Activated CD4-positive, alpha-beta T cell treated with anti-CD3 and anti-CD28 coated beads, Interleukin-2, amount 10 ng/mL, durations not matched to agents 7 days and 5 days (primary cell): Measurements from ENCODE around the gene TDP1. TPM values are rescaled to one million over a fixed set of nuclear protein-coding genes. Genes with fewer than 3 reads are reported as not detected.
A peak's percentile ranks its signal among the peaks of the same experiment; 100 is the strongest.

Source experiments
- CTCF ChIA-PET: fragments of 350-600 bp; sonication (Branson Sonifier 250); formaldehyde crosslinking; loops from one replicate; lab custom pipeline; 2021; ENCODE audit warnings: antibody characterized with exemption; lab: Charles Lee
- POLR2A ChIA-PET: fragments of 350-600 bp; sonication (Branson Sonifier 250); formaldehyde crosslinking; loops from one replicate; lab custom pipeline; 2021; ENCODE audit warnings: antibody characterized with exemption; lab: Charles Lee
- DNase-seq: peaks from one replicate; pipeline ENCODE4 v3.0.0-alpha.2; 2020
- H3K27ac Mint-ChIP-seq: one replicate; pipeline ENCODE4 v1.8.0; 2021; ENCODE audit warnings: mild to moderate bottlenecking, moderate library complexity, mixed read lengths
- H3K27me3 Mint-ChIP-seq: one replicate; pipeline ENCODE4 v1.8.0; 2021; ENCODE audit warnings: mixed read lengths
- H3K36me3 Mint-ChIP-seq: one replicate; pipeline ENCODE4 v1.8.0; 2021; ENCODE audit warnings: low read depth, mixed read lengths
- H3K4me1 Mint-ChIP-seq: one replicate; pipeline ENCODE4 v1.8.0; 2021; ENCODE audit warnings: mixed read lengths
- H3K4me3 Mint-ChIP-seq: one replicate; pipeline ENCODE4 v1.8.0; 2021; ENCODE audit warnings: mild to moderate bottlenecking, moderate library complexity, mixed read lengths
- H3K9me3 Mint-ChIP-seq: one replicate; pipeline ENCODE4 v1.8.0; 2021; ENCODE audit warnings: mixed read lengths
- total RNA-seq, 2 experiments: library from RNA; stranded (reverse); gene quantifications; one replicate each; pipeline ENCODE4 v1.2.3, GENCODE V29; 2021

Gene TDP1
- total RNA-seq, 2 experiments from 2014 or later: 77.9 to 79.6 TPM

DNA sequence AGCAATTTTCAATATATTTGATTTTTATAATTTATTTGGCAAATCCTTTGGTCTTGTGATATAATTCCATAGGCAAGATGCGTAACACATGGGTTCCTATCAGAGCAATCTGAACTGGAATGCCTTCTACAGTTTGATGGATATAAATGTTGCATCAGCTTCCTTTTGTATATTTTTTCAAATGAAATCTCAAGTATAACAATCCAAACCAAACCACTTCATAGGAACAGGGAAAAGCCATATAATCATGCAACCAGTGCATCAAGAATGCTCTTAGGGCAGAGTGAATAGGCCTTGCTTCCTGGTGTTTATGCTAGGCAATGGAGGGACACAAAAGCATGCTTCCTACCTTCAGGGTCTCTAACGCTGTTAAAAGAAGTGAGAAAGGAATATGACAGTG is 35.7 kb upstream of the TDP1 start:
- Mint-ChIP-seq H3K27ac (no peak overlapping the region), H3K27me3 (peaks cover 8% of the 10 kb centered on the region)

DNA sequence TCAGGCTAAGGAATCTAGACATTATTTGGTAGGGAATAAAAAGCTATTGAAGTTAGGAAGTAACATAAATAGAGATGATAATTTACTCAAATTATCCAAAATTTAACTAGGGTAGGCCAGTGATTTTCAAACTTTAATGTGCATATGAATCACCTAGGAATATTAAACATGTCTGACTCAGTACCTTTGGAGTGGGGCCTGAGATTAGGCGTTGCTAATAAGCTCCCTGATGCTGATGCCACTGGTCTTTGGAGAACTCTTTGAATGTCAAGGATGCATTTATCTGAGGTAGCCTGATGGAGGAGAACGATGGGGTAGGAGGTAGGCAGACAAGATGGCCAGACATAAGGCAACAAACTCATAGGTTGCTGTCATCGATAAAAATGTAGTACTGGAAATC is 34.4 kb upstream of the TDP1 start:
- Mint-ChIP-seq H3K27me3 (peaks cover 1% of the 10 kb centered on the region), H3K4me1 (no peaks in the 10 kb centered on the region), H3K4me3 (no peak overlapping the region), H3K36me3 (no peaks in the 10 kb centered on the region), H3K27ac (no peak overlapping the region), H3K9me3 (no peaks in the 10 kb centered on the region)
- CTCF ChIA-PET: interaction anchor here (0.9 kb wide), 1 partner anchor 18 kb away, joined by 3 read pairs; no protein-coding TSS in a partner anchor
- POLR2A ChIA-PET: interaction anchor here (0.6 kb wide), 1 partner anchor 95 kb away, joined by 3 read pairs; no protein-coding TSS in a partner anchor
- no peak for DNase-seq

More for the DNA sequence above, 35.7 kb upstream of the TDP1 start:
- Mint-ChIP-seq H3K9me3 (no peaks in the 10 kb centered on the region), H3K36me3 (no peaks in the 10 kb centered on the region), H3K4me3 (no peak overlapping the region), H3K4me1 (peaks cover 1% of the 10 kb centered on the region)
- CTCF ChIA-PET: interaction anchor here (0.9 to 1.8 kb wide), 2 partner anchors 8 to 14 kb away, joined by 3 to 4 read pairs; no protein-coding TSS in a partner anchor
- POLR2A ChIA-PET: no interaction called here
- no peak for DNase-seq

DNA sequence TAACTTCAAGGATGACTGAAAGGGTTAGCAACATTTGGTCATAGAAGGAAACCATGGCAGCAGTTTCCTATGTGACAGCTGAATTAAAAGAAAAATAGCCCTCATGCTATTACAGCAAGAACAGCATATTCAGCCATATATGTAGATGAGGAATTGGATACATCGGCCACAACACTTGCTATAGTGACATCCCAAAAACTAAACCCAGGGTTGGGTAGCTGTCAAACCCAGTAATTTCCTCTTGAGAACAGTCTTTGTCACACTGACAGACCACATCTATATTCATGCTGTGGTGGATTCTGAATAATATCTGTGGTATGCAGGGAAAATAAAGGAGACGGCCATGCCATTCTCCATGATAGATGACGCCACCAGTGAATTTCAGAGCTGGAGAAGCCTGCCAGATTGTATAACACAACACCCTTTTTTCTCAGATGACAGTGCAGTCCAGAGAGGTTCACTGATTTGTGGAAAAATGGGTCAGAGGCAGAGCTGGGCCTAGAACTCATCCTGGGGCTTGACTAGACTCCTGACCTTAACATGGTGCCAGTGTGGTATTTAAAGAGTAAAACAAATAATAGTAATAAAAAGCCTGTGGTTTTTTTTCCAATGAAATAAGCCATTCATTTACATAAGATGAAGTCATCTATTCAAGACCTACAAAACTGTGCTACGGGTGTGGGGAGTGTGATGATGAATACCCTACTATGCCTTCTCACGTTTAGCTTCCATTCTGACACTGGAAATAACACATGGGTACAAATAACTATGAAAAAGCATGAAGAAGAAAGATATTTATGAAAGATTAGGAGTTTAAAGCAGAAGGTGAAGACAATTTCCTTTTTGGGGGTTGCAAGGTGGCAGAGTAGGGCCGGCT is 33.5 kb upstream of the TDP1 start:
- H3K4me1 Mint-ChIP-seq: no peaks in the 10 kb centered on the region
- no peak for DNase-seq
- no peaks in the 10 kb centered on the region for H3K36me3 Mint-ChIP-seq
- POLR2A ChIA-PET: interaction anchor here (0.6 kb wide), 1 partner anchor 96 kb away, joined by 3 read pairs; no protein-coding TSS in a partner anchor
- CTCF ChIA-PET: no interaction called here
- H3K27ac Mint-ChIP-seq: no peak overlapping the region
- H3K27me3 Mint-ChIP-seq: no peaks in the 10 kb centered on the region
- no peak overlapping the region for H3K4me3 Mint-ChIP-seq
- no peaks in the 10 kb centered on the region for H3K9me3 Mint-ChIP-seq

DNA sequence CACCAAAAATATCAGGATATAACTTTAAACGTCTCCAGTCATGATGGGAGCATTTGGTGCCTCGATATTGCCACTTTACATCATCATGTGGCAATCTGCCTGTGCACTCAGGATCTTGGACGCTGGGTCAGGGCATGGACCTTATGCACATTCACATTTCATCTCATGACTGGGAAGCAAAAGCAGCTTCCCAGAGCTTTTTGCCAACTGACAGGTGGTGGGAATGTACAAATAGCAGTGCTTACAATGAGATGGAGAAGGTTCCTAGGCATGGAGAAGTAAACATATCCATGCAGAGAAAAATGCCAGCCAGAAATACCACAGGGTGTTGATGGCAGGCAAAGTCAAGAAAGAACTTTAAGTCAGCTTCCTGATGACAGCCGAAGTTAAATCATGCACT is 31.5 kb upstream of the TDP1 start:
- ChIA-PET POLR2A (no interaction called here), CTCF (interaction anchor here (0.6 kb wide), 1 partner anchor 8 kb away, joined by 3 read pairs; no protein-coding TSS in a partner anchor)
- Mint-ChIP-seq H3K4me1 (no peaks in the 10 kb centered on the region), H3K9me3 (no peaks in the 10 kb centered on the region), H3K36me3 (no peaks in the 10 kb centered on the region), H3K27ac (no peak overlapping the region), H3K4me3 (no peak overlapping the region), H3K27me3 (no peaks in the 10 kb centered on the region)
- no peak for DNase-seq

DNA sequence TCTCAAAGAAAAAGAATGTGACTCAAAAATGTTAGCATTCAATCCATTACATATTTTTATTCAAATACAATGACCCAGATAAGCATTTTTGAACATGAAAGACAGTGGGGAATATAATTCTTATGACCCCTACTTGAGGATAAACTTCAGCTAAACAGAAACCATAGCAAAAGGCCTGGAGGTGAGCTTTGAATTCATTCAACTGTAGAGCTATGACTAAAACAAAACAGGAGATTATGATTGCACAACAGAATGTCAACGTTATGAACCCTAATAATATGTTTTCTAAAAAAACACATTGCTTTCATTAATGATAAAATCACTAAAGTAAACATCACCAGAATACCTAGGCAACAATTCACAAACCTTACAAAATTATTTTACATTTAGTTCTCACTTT is 29.0 kb upstream of the TDP1 start:
- ChIA-PET POLR2A (no interaction called here), CTCF (interaction anchor here (1.1 kb wide), 1 partner anchor 10 kb away, joined by 3 read pairs; no protein-coding TSS in a partner anchor)
- Mint-ChIP-seq H3K9me3 (no peaks in the 10 kb centered on the region), H3K4me1 (no peaks in the 10 kb centered on the region), H3K27me3 (no peaks in the 10 kb centered on the region), H3K27ac (no peak overlapping the region), H3K36me3 (no peaks in the 10 kb centered on the region), H3K4me3 (no peak overlapping the region)
- no peak for DNase-seq

DNA sequence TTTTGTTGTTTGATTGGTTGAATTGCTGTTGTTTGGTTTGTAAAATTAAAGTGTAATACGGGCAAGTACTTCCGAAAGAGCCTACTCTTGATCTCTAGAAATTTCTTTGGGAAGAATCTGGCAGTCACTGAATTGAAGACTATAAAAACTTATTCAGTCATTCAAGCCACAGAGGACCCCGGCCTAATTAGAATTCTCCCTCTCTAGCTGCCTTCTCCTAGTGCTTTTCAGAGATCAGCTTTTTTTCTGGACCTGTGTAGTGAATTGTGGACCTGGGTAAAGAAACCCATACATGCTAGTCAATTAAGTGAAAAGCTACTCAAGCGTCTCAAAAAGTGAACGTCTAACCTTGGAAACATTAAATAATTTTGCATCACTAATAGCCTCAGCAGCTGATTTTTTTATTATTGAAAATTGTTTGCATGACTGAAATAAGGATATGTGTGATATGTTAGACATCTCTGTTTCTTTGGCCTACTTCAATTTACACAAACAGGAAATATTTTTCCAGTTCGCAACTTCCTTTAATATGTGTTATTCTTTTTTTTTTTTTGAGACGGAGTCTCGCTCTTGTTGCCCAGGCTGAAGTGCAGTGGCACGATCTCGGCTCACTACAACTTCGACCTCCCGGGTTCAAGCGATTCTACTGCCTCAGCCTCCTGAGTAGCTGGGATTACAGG is 28.4 kb upstream of the TDP1 start:
- no peaks in the 10 kb centered on the region for H3K4me1 Mint-ChIP-seq
- H3K4me3 Mint-ChIP-seq: no peak overlapping the region
- H3K27me3 Mint-ChIP-seq: no peaks in the 10 kb centered on the region
- POLR2A ChIA-PET: no interaction called here
- H3K36me3 Mint-ChIP-seq: no peaks in the 10 kb centered on the region
- H3K9me3 Mint-ChIP-seq: no peaks in the 10 kb centered on the region
- CTCF ChIA-PET: interaction anchor here (0.6 to 1.1 kb wide), 2 partner anchors 9 to 62 kb away, joined by 3 read pairs; no protein-coding TSS in a partner anchor
- DNase-seq: no peak
- H3K27ac Mint-ChIP-seq: no peak overlapping the region

DNA sequence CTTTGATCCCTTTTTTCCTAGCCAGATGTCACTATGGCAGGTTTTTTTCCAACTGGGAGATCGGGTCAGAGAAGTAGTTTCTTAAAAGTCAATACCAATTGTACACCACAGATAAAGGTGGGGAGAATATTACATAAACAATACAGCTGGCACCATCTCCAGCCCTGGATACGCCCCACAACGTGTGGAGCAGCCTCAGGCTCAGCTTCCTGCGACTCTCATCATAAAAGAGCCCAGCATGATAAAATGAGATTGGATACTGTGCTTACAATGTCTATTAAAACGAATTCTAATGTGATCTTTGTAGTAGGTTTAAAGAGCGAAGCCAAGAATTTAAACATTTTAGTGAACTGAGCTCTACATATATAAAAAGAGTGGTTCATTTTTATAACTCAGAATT is 22.7 kb upstream of the TDP1 start:
- Mint-ChIP-seq H3K4me1 (no peaks in the 10 kb centered on the region), H3K27ac (no peak overlapping the region), H3K4me3 (no peak overlapping the region), H3K9me3 (no peaks in the 10 kb centered on the region), H3K27me3 (no peaks in the 10 kb centered on the region), H3K36me3 (no peaks in the 10 kb centered on the region)
- DNase-seq: no peak
- ChIA-PET POLR2A (no interaction called here), CTCF (no interaction called here)

DNA sequence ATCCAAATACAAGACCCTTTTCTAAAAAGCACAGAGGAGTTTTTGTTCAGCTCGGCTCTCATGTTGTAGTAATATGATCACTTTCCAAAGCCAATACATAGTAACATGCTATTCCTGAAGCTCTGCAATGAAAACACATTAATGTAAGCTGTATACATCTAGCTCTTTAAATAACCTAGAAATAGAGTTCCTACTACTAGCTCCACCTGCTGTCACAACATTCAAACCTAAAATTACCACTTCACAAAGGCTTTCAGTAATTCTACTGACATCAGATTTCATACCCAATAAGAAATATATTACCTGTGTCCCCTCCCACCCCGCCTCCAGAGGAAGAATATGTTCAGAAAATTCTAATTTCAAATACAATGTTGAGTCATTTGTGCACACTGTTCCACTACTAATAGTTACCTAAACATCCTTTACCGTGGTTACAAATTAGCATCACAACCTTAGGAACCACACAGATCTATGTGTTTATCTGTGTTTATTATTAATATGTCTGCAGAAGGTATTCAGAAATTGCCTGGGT is 19.0 kb upstream of the TDP1 start:
- no peak for DNase-seq
- ChIA-PET POLR2A (no interaction called here), CTCF (interaction anchor here (0.9 kb wide), 2 partner anchors 10 to 299 kb away, joined by 3 read pairs; no protein-coding TSS in a partner anchor)
- Mint-ChIP-seq H3K36me3 (no peaks in the 10 kb centered on the region), H3K4me3 (no peak overlapping the region), H3K27me3 (no peaks in the 10 kb centered on the region), H3K9me3 (no peaks in the 10 kb centered on the region), H3K4me1 (no peaks in the 10 kb centered on the region), H3K27ac (no peak overlapping the region)

DNA sequence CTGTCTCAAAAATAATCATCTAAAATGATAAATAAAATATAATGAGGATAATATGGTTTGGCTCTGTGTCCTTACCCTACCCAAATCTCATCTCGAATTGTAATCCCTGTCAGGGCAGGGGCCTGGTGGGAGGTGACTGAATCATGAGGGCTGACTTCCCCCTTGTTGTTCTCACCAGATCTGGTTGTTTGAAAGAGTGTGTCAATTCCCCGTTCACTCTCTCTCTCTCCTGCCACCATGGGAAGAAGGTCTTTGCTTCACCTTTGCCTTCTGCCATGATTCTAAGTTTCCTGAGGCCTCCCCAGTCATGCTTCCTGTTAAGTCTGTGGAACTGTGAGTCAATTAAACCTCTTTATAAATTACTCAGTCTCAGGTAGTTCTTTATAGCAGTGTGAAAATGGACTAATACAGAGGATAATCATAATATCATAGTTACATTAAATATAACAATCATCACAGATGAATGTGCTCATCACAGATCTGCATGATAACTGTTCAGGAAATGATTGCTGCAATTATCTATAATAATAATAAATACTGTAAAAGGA is 13.8 kb upstream of the TDP1 start:
- ChIA-PET POLR2A (no interaction called here), CTCF (no interaction called here)
- no peak for DNase-seq

DNA sequence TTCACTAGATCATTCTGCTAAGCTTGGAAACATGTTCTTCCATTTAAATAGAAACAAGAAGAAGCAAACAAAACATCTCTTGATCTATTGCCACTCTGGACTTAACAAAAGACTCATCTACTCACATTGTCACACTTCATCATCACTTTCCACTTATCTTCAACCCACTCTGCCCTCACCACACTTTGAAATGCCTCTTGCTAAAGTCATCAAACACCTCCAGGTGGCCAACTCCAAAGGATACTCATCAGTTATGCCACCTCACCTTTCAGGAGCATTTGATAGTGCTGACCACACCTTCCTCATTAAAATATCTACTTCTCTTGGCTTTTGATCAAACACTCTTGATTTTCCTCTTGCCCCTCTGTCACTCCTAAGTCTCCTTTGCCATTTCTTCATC is 8.4 kb upstream of the TDP1 start:
- H3K9me3 Mint-ChIP-seq: no peaks in the 10 kb centered on the region
- H3K4me1 Mint-ChIP-seq: no peaks in the 10 kb centered on the region
- ChIA-PET POLR2A (no interaction called here), CTCF (interaction anchor here (1.0 kb wide), 1 partner anchor 26 kb away, joined by 4 read pairs; no protein-coding TSS in a partner anchor)
- H3K36me3 Mint-ChIP-seq: peaks cover 17% of the 10 kb centered on the region
- no peak overlapping the region for H3K27ac Mint-ChIP-seq
- no peak for DNase-seq
- H3K4me3 Mint-ChIP-seq: no peak overlapping the region
- no peaks in the 10 kb centered on the region for H3K27me3 Mint-ChIP-seq

More for the DNA sequence above, 13.8 kb upstream of the TDP1 start:
- H3K4me3 Mint-ChIP-seq: no peak overlapping the region
- no peak overlapping the region for H3K27ac Mint-ChIP-seq
- no peaks in the 10 kb centered on the region for H3K4me1 Mint-ChIP-seq
- H3K27me3 Mint-ChIP-seq: no peaks in the 10 kb centered on the region
- H3K36me3 Mint-ChIP-seq: no peaks in the 10 kb centered on the region
- no peaks in the 10 kb centered on the region for H3K9me3 Mint-ChIP-seq

DNA sequence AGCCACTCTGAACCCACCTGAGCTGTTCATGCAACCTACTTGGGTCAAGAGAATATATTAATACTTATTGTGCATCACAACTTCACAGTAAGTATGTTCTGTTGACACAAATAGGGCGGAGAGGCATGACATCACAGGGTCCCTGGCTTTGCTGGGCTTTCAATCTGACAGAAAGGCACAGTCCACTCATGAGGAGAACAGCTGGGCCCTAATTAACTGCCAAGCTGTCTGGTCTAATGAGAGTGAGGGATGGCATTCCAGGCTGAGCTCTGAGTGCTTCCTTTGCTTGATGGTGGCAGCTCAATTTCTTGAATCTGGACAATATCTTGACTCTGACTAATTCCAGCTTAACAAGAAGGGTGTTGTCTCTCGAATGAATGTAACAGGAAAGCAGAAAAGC is 3.2 kb upstream of the TDP1 start:
- Mint-ChIP-seq H3K36me3 (peaks cover 30% of the 10 kb centered on the region), H3K4me1 (peaks cover 32% of the 10 kb centered on the region), H3K27me3 (no peaks in the 10 kb centered on the region), H3K27ac (no peak overlapping the region), H3K4me3 (no peak overlapping the region), H3K9me3 (peaks cover 3% of the 10 kb centered on the region)
- no peak for DNase-seq
- ChIA-PET CTCF (interaction anchor here (0.6 to 2.9 kb wide), 3 partner anchors 13 to 165 kb away, joined by 3 to 12 read pairs (median 3); no protein-coding TSS in a partner anchor), POLR2A (no interaction called here)

DNA sequence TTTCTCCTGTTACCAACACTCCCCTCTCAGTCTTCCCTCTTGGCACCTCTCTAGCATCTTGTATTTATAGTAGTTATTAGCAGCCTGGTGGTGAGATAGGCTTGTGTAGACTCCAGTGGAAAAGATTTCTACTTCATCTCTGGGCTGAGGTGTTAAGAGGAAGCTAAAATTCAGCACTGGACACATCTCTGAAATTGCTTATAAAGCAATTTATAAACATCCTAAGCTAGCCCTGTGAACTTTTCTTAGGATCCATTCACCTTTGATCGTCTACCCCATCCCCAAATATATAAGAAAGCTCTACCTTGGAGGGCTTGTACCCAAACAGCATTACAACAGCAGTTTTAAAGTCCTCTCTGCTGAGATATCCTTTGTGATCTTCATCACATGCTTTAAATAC is 2.1 kb upstream of the TDP1 start:
- POLR2A ChIA-PET: interaction anchor here (0.7 kb wide), 1 partner anchor 1501 kb away, joined by 4 read pairs; no protein-coding TSS in a partner anchor
- peak overlapping the region; percentile 92 for H3K4me3 Mint-ChIP-seq
- CTCF ChIA-PET: interaction anchor here (0.8 to 2.9 kb wide), 2 partner anchors 10 to 14 kb away, joined by 5 to 12 read pairs; no protein-coding TSS in a partner anchor
- H3K4me1 Mint-ChIP-seq: peaks cover 42% of the 10 kb centered on the region
- H3K27ac Mint-ChIP-seq: no peak overlapping the region
- H3K27me3 Mint-ChIP-seq: no peaks in the 10 kb centered on the region
- no peak for DNase-seq
- peaks cover 35% of the 10 kb centered on the region for H3K36me3 Mint-ChIP-seq
- peaks cover 5% of the 10 kb centered on the region for H3K9me3 Mint-ChIP-seq
